Activated CD4-positive, alpha-beta T cell treated with anti-CD3 and anti-CD28 coated beads, Interleukin-2, amount 10 ng/mL, durations not matched to agents 7 days and 5 days (primary cell): Measurements from ENCODE around the gene LAD1. TPM values are rescaled to one million over a fixed set of nuclear protein-coding genes. Genes with fewer than 3 reads are reported as not detected.

Experiments
- CTCF ChIA-PET: fragments of 350-600 bp; sonication (Branson Sonifier 250); formaldehyde crosslinking; loops from one replicate; lab custom pipeline; 2021; ENCODE audit warnings: antibody characterized with exemption; lab: Charles Lee
- POLR2A ChIA-PET: fragments of 350-600 bp; sonication (Branson Sonifier 250); formaldehyde crosslinking; loops from one replicate; lab custom pipeline; 2021; ENCODE audit warnings: antibody characterized with exemption; lab: Charles Lee
- DNase-seq: peaks from one replicate; pipeline ENCODE4 v3.0.0-alpha.2; 2020
- H3K27ac Mint-ChIP-seq: one replicate; pipeline ENCODE4 v1.8.0; 2021; ENCODE audit warnings: mild to moderate bottlenecking, moderate library complexity, mixed read lengths
- H3K27me3 Mint-ChIP-seq: one replicate; pipeline ENCODE4 v1.8.0; 2021; ENCODE audit warnings: mixed read lengths
- H3K36me3 Mint-ChIP-seq: one replicate; pipeline ENCODE4 v1.8.0; 2021; ENCODE audit warnings: low read depth, mixed read lengths
- H3K4me1 Mint-ChIP-seq: one replicate; pipeline ENCODE4 v1.8.0; 2021; ENCODE audit warnings: mixed read lengths
- H3K4me3 Mint-ChIP-seq: one replicate; pipeline ENCODE4 v1.8.0; 2021; ENCODE audit warnings: mild to moderate bottlenecking, moderate library complexity, mixed read lengths
- H3K9me3 Mint-ChIP-seq: one replicate; pipeline ENCODE4 v1.8.0; 2021; ENCODE audit warnings: mixed read lengths
- total RNA-seq, 2 experiments: library from RNA; stranded (reverse); gene quantifications; one replicate each; pipeline ENCODE4 v1.2.3, GENCODE V29; 2021

The LAD1 gene
- total RNA-seq, 2 experiments from 2014 or later, result not detected

- no peak overlapping the region for H3K27ac Mint-ChIP-seq
- POLR2A ChIA-PET, result no interaction called here
- no peaks in the 10 kb centered on the region for H3K9me3 Mint-ChIP-seq
- H3K36me3 Mint-ChIP-seq, result no peaks in the 10 kb centered on the region
- no peaks in the 10 kb centered on the region for H3K4me1 Mint-ChIP-seq
- no peak overlapping the region for H3K4me3 Mint-ChIP-seq
- CTCF ChIA-PET, result no interaction called here
- H3K27me3 Mint-ChIP-seq, result peaks cover 2% of the 10 kb centered on the region
- no peak for DNase-seq
These were observed 42.4 kb downstream of the LAD1 start for GRCh38 chr1:201356701-201357100.

- peaks cover 2% of the 10 kb centered on the region for H3K27me3 Mint-ChIP-seq
- CTCF ChIA-PET, result no interaction called here
- H3K36me3 Mint-ChIP-seq, result no peaks in the 10 kb centered on the region
- no peaks in the 10 kb centered on the region for H3K4me1 Mint-ChIP-seq
- POLR2A ChIA-PET, result no interaction called here
- no peak for DNase-seq
- H3K27ac Mint-ChIP-seq, result no peak overlapping the region
- no peaks in the 10 kb centered on the region for H3K9me3 Mint-ChIP-seq
- H3K4me3 Mint-ChIP-seq, result no peak overlapping the region
These were observed 42.9 kb downstream of the LAD1 start for GRCh38 chr1:201356236-201356635.

- Mint-ChIP-seq H3K27me3 (peaks cover 2% of the 10 kb centered on the region), H3K4me3 (no peak overlapping the region), H3K4me1 (no peaks in the 10 kb centered on the region), H3K9me3 (no peaks in the 10 kb centered on the region), H3K27ac (no peak overlapping the region), H3K36me3 (no peaks in the 10 kb centered on the region)
- CTCF ChIA-PET, result no interaction called here
- no peak for DNase-seq
- POLR2A ChIA-PET, result no interaction called here
These were observed 43.7 kb downstream of the LAD1 start for GRCh38 chr1:201355471-201355870.

- no peak for DNase-seq
- ChIA-PET POLR2A (no interaction called here), CTCF (no interaction called here)
- Mint-ChIP-seq H3K27ac (no peak overlapping the region), H3K4me1 (no peaks in the 10 kb centered on the region), H3K9me3 (no peaks in the 10 kb centered on the region), H3K27me3 (peaks cover 2% of the 10 kb centered on the region), H3K36me3 (no peaks in the 10 kb centered on the region), H3K4me3 (no peak overlapping the region)
These were observed 44.2 kb downstream of the LAD1 start for GRCh38 chr1:201354901-201355295.

- Mint-ChIP-seq H3K4me1 (no peaks in the 10 kb centered on the region), H3K27me3 (peaks cover 2% of the 10 kb centered on the region), H3K4me3 (no peak overlapping the region), H3K9me3 (no peaks in the 10 kb centered on the region), H3K36me3 (no peaks in the 10 kb centered on the region), H3K27ac (no peak overlapping the region)
- ChIA-PET CTCF (interaction anchor here (1.2 kb wide), 1 partner anchor 10 kb away, joined by 3 read pairs; no protein-coding TSS in a partner anchor), POLR2A (no interaction called here)
- DNase-seq, result no peak
These were observed 44.8 kb downstream of the LAD1 start for GRCh38 chr1:201354151-201354900.

- Mint-ChIP-seq H3K27me3 (peaks cover 2% of the 10 kb centered on the region), H3K36me3 (no peaks in the 10 kb centered on the region), H3K4me1 (no peaks in the 10 kb centered on the region), H3K4me3 (no peak overlapping the region), H3K9me3 (no peaks in the 10 kb centered on the region), H3K27ac (no peak overlapping the region)
- POLR2A ChIA-PET, result no interaction called here
- CTCF ChIA-PET, result interaction anchor here (1.2 kb wide), 1 partner anchor 11 kb away, joined by 3 read pairs; no protein-coding TSS in a partner anchor
- no peak for DNase-seq
These were observed 45.8 kb downstream of the LAD1 start for GRCh38 chr1:201353186-201353940.

GRCh38 chr1:201351617-201352016 is 47.5 kb downstream of the LAD1 start:
- no peaks in the 10 kb centered on the region for H3K36me3 Mint-ChIP-seq
- POLR2A ChIA-PET, result no interaction called here
- no peak overlapping the region for H3K27ac Mint-ChIP-seq
- H3K27me3 Mint-ChIP-seq, result peaks cover 5% of the 10 kb centered on the region
- no peak for DNase-seq
- no peak overlapping the region for H3K4me3 Mint-ChIP-seq
- no peaks in the 10 kb centered on the region for H3K9me3 Mint-ChIP-seq
- no peaks in the 10 kb centered on the region for H3K4me1 Mint-ChIP-seq
- CTCF ChIA-PET, result no interaction called here

- ChIA-PET CTCF (no interaction called here), POLR2A (no interaction called here)
- Mint-ChIP-seq H3K4me3 (no peak overlapping the region), H3K4me1 (no peaks in the 10 kb centered on the region), H3K36me3 (no peaks in the 10 kb centered on the region), H3K27ac (no peak overlapping the region), H3K27me3 (peaks cover 5% of the 10 kb centered on the region), H3K9me3 (no peaks in the 10 kb centered on the region)
- DNase-seq, result no peak
These were observed 48.2 kb downstream of the LAD1 start for GRCh38 chr1:201350884-201351283.

- no peak overlapping the region for H3K4me3 Mint-ChIP-seq
- ChIA-PET POLR2A (no interaction called here), CTCF (no interaction called here)
- no peaks in the 10 kb centered on the region for H3K9me3 Mint-ChIP-seq
- DNase-seq, result no peak
- peaks cover 5% of the 10 kb centered on the region for H3K27me3 Mint-ChIP-seq
- no peaks in the 10 kb centered on the region for H3K36me3 Mint-ChIP-seq
- no peak overlapping the region for H3K27ac Mint-ChIP-seq
- no peaks in the 10 kb centered on the region for H3K4me1 Mint-ChIP-seq
These were observed 48.8 kb downstream of the LAD1 start for GRCh38 chr1:201350361-201350725.

GRCh38 chr1:201349092-201349491 is 50.0 kb downstream of the LAD1 start:
- ChIA-PET POLR2A (no interaction called here), CTCF (no interaction called here)
- DNase-seq, result no peak
- Mint-ChIP-seq H3K9me3 (no peaks in the 10 kb centered on the region), H3K27ac (no peak overlapping the region), H3K4me3 (no peak overlapping the region), H3K36me3 (no peaks in the 10 kb centered on the region), H3K27me3 (peaks cover 5% of the 10 kb centered on the region), H3K4me1 (no peaks in the 10 kb centered on the region)

- no peak overlapping the region for H3K4me3 Mint-ChIP-seq
- H3K36me3 Mint-ChIP-seq, result no peaks in the 10 kb centered on the region
- peaks cover 5% of the 10 kb centered on the region for H3K27me3 Mint-ChIP-seq
- no peak overlapping the region for H3K27ac Mint-ChIP-seq
- ChIA-PET POLR2A (no interaction called here), CTCF (interaction anchor here (0.8 to 1.0 kb wide), 2 partner anchors 41 to 186 kb away, joined by 3 read pairs; no protein-coding TSS in a partner anchor)
- peak; percentile 37 for DNase-seq
- H3K4me1 Mint-ChIP-seq, result no peaks in the 10 kb centered on the region
- no peaks in the 10 kb centered on the region for H3K9me3 Mint-ChIP-seq
These were observed 50.9 kb downstream of the LAD1 start for GRCh38 chr1:201348211-201348566.

- no peak overlapping the region for H3K4me3 Mint-ChIP-seq
- H3K36me3 Mint-ChIP-seq, result no peaks in the 10 kb centered on the region
- no peaks in the 10 kb centered on the region for H3K9me3 Mint-ChIP-seq
- POLR2A ChIA-PET, result no interaction called here
- H3K27ac Mint-ChIP-seq, result no peak overlapping the region
- DNase-seq, result no peak
- peaks cover 5% of the 10 kb centered on the region for H3K27me3 Mint-ChIP-seq
- no peaks in the 10 kb centered on the region for H3K4me1 Mint-ChIP-seq
- CTCF ChIA-PET, result interaction anchor here (0.6 to 1.0 kb wide), 4 partner anchors 15 to 1050 kb away, joined by 3 to 4 read pairs (median 3); no protein-coding TSS in a partner anchor
These were observed 51.5 kb downstream of the LAD1 start for GRCh38 chr1:201347498-201348210.

- Mint-ChIP-seq H3K4me1 (no peaks in the 10 kb centered on the region), H3K27me3 (peaks cover 4% of the 10 kb centered on the region), H3K4me3 (no peak overlapping the region), H3K36me3 (no peaks in the 10 kb centered on the region), H3K27ac (no peak overlapping the region), H3K9me3 (no peaks in the 10 kb centered on the region)
- DNase-seq, result no peak
- POLR2A ChIA-PET, result no interaction called here
- CTCF ChIA-PET, result interaction anchor here (1.0 kb wide), 1 partner anchor 15 kb away, joined by 3 read pairs; no protein-coding TSS in a partner anchor
These were observed 52.1 kb downstream of the LAD1 start for GRCh38 chr1:201346987-201347386.
